Activated T-helper 1 cell treated with anti-CD3 and anti-CD28 coated beads, Interleukin-2, amount 50 U/mL, for 16 hours (primary cell): Measurements from ENCODE around the gene USP17L18.
A peak's percentile ranks its signal among the peaks of the same experiment; 100 is the strongest.
"Not testable (repeated sequence)": the region's sequence is repeated elsewhere in the genome, so short reads cannot be mapped to it uniquely, and the experiment has no call there.

Experiments used
- DNase-seq, 2 donors: peaks; one replicate each; pipeline ENCODE4 v3.0.0-alpha.2; 2020; ENCODE audit warnings: low read depth in 1 of 2, low spot score in 1 of 2

USP17L18 gene, protein sequence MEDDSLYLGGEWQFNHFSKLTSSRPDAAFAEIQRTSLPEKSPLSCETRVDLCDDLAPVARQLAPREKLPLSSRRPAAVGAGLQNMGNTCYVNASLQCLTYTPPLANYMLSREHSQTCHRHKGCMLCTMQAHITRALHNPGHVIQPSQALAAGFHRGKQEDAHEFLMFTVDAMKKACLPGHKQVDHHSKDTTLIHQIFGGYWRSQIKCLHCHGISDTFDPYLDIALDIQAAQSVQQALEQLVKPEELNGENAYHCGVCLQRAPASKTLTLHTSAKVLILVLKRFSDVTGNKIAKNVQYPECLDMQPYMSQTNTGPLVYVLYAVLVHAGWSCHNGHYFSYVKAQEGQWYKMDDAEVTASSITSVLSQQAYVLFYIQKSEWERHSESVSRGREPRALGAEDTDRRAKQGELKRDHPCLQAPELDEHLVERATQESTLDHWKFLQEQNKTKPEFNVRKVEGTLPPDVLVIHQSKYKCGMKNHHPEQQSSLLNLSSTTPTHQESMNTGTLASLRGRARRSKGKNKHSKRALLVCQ

DNA sequence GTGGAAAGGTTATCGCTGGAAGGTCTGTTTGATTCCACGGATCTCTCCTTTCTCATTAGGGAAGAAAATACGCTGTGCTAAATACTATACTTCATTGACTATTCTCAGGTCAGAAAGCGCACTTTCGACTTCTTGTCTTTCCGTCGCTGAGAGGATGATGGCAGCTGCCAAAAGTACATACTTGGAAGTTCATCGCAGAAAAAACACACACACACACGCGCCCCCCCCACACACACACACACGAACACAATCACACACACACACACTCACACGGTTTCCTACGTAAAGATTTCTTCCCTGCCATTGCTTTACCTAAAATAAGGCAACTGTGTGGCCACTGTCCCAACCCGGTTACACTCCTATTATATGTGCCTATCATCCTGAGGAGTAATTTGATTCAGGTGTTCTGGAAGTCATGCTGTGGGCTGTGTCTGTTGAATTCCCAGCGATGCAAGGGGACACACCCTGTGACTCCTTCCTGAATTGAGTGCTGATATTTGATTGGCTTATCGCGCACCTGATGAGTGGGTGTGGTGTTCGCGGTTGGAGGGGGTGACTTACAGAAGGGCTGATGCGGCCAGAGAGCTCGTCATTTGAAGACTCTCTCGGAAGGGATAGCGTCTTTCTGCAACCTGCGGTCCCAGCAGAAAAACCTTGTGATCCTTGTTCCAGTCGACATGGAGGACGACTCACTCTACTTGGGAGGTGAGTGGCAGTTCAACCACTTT lies at the start of gene USP17L18:
TSS of gene USP17L18 (plus strand) at position 678 of the 728 bp plus-strand sequence. CDS start at position 678, 0 bp downstream.
- peak in 1 of 2 donors; percentile 0 for DNase-seq

DNA sequence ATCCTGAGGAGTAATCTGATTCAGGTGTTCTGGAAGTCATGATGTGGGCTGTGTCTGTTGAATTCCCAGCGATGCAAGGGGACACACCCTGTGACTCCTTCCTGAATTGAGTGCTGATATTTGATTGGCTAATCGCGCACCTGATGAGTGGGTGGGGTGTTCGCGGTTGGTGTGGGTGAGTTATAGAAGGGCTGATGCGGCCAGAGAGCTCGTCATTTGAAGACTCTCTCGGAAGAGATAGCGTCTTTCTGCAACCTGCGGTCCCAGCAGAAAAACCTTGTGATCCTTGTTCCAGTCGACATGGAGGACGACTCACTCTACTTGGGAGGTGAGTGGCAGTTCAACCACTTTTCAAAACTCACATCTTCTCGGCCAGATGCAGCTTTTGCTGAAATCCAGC lies 38.1 kb upstream of the USP17L18 start, which contains the start of gene USP17L10:
TSS of gene USP17L10 (plus strand) at position 301 of the 400 bp plus-strand sequence. CDS start at position 301, 0 bp downstream.
- DNase-seq, result not testable (repeated sequence)

DNA sequence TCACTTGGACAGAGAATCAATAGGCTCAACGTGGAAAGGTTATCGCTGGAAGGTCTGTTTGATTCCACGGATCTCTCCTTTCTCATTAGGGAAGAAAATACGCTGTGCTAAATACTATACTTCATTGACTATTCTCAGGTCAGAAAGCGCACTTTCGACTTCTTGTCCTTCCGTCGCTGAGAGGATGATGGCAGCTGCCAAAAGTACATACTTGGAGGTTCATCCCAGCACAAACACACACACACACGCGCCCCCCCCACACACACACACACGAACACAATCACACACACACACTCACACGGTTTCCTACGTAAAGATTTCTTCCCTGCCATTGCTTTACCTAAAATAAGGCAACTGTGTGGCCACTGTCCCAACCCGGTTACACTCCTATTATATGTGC lies 33.7 kb upstream of the USP17L18 start:
- not testable (repeated sequence) for DNase-seq

DNA sequence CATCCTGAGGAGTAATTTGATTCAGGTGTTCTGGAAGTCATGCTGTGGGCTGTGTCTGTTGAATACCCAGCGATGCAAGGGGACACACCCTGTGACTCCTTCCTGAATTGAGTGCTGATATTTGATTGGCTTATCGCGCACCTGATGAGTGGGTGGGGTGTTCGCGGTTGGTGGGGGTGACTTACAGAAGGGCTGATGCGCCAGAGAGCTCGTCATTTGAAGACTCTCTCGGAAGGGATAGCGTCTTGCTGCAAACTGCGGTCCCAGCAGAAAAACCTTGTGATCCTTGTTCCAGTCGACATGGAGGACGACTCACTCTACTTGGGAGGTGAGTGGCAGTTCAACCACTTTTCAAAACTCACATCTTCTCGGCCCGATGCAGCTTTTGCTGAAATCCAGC lies 33.3 kb upstream of the USP17L18 start, which contains the start of gene USP17L11:
TSS of gene USP17L11 (plus strand) at position 301 of the 400 bp plus-strand sequence. CDS start at position 301, 0 bp downstream.
- DNase-seq, result not testable (repeated sequence)

DNA sequence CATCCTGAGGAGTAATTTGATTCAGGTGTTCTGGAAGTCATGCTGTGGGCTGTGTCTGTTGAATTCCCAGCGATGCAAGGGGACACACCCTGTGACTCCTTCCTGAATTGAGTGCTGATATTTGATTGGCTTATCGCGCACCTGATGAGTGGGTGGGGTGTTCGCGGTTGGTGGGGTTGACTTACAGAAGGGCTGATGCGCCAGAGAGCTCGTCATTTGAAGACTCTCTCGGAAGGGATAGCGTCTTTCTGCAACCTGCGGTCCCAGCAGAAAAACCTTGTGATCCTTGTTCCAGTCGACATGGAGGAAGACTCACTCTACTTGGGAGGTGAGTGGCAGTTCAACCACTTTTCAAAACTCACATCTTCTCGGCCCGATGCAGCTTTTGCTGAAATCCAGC lies 28.6 kb upstream of the USP17L18 start, which contains the start of gene USP17L12:
TSS of gene USP17L12 (plus strand) at position 301 of the 400 bp plus-strand sequence. CDS start at position 301, 0 bp downstream.
- not testable (repeated sequence) for DNase-seq

DNA sequence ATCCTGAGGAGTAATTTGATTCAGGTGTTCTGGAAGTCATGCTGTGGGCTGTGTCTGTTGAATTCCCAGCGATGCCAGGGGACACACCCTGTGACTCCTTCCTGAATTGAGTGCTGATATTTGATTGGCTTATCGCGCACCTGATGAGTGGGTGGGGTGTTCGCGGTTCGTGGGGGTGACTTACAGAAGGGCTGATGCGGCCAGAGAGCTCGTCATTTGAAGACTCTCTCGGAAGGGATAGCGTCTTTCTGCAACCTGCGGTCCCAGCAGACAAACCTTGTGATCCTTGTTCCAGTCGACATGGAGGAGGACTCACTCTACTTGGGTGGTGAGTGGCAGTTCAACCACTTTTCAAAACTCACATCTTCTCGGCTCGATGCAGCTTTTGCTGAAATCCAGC lies 23.8 kb upstream of the USP17L18 start, which contains the start of gene USP17L13:
TSS of gene USP17L13 (plus strand) at position 301 of the 400 bp plus-strand sequence. CDS start at position 301, 0 bp downstream.
- not testable (repeated sequence) for DNase-seq

DNA sequence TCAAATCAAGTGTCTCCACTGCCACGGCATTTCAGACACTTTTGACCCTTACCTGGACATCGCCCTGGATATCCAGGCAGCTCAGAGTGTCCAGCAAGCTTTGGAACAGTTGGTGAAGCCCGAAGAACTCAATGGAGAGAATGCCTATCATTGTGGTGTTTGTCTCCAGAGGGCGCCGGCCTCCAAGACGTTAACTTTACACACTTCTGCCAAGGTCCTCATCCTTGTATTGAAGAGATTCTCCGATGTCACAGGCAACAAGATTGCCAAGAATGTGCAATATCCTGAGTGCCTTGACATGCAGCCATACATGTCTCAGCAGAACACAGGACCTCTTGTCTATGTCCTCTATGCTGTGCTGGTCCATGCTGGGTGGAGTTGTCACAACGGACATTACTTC lies 18.2 kb upstream of the USP17L18 start:
- not testable (repeated sequence) for DNase-seq

DNA sequence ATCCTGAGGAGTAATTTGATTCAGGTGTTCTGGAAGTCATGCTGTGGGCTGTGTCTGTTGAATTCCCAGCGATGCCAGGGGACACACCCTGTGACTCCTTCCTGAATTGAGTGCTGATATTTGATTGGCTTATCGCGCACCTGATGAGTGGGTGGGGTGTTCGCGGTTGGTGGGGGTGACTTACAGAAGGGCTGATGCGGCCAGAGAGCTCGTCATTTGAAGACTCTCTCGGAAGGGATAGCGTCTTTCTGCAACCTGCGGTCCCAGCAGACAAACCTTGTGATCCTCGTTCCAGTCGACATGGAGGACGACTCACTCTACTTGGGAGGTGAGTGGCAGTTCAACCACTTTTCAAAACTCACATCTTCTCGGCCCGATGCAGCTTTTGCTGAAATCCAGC lies 14.3 kb upstream of the USP17L18 start, which contains the start of gene USP17L15:
TSS of gene USP17L15 (plus strand) at position 301 of the 400 bp plus-strand sequence. CDS start at position 301, 0 bp downstream.
- DNase-seq, result not testable (repeated sequence)

DNA sequence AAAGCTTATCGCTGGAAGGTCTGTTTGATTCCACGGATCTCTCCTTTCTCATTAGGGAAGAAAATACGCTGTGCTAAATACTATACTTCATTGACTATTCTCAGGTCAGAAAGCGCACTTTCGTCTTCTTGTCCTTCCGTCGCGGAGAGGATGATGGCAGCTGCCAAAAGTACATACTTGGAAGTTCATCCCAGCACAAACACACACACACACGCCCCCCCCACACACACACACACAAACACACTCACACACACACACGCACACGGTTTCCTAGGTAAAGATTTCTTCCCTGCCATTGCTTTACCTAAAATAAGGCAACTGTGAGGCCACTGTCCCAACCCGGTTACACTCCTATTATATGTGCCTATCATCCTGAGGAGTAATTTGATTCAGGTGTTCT lies 10.0 kb upstream of the USP17L18 start:
- not testable (repeated sequence) for DNase-seq

DNA sequence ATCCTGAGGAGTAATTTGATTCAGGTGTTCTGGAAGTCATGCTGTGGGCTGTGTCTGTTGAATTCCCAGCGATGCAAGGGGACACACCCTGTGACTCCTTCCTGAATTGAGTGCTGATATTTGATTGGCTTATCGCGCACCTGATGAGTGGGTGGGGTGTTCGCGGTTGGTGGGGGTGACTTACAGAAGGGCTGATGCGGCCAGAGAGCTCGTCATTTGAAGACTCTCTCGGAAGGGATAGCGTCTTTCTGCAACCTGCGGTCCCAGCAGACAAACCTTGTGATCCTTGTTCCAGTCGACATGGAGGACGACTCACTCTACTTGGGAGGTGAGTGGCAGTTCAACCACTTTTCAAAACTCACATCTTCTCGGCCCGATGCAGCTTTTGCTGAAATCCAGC lies 4.9 kb upstream of the USP17L18 start, which contains the start of gene USP17L17:
TSS of gene USP17L17 (plus strand) at position 301 of the 400 bp plus-strand sequence. CDS start at position 301, 0 bp downstream.
- not testable (repeated sequence) for DNase-seq

DNA sequence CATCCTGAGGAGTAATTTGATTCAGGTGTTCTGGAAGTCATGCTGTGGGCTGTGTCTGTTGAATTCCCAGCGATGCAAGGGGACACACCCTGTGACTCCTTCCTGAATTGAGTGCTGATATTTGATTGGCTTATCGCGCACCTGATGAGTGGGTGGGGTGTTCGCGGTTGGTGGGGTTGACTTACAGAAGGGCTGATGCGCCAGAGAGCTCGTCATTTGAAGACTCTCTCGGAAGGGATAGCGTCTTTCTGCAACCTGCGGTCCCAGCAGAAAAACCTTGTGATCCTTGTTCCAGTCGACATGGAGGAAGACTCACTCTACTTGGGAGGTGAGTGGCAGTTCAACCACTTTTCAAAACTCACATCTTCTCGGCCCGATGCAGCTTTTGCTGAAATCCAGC lies 4.6 kb downstream of the USP17L18 start, which contains the start of gene USP17L19:
TSS of gene USP17L19 (plus strand) at position 301 of the 400 bp plus-strand sequence. CDS start at position 301, 0 bp downstream.
- not testable (repeated sequence) for DNase-seq

DNA sequence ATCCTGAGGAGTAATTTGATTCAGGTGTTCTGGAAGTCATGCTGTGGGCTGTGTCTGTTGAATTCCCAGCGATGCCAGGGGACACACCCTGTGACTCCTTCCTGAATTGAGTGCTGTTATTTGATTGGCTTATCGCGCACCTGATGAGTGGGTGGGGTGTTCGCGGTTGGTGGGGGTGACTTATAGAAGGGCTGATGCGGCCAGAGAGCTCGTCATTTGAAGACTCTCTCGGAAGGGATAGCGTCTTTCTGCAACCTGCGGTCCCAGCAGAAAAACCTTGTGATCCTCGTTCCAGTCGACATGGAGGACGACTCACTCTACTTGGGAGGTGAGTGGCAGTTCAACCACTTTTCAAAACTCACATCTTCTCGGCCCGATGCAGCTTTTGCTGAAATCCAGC lies 9.4 kb downstream of the USP17L18 start, which contains the start of gene USP17L20:
TSS of gene USP17L20 (plus strand) at position 301 of the 400 bp plus-strand sequence. CDS start at position 301, 0 bp downstream.
- DNase-seq, result not testable (repeated sequence)

DNA sequence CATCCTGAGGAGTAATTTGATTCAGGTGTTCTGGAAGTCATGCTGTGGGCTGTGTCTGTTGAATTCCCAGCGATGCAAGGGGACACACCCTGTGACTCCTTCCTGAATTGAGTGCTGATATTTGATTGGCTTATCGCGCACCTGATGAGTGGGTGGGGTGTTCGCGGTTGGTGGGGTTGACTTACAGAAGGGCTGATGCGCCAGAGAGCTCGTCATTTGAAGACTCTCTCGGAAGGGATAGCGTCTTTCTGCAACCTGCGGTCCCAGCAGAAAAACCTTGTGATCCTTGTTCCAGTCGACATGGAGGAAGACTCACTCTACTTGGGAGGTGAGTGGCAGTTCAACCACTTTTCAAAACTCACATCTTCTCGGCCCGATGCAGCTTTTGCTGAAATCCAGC lies 14.1 kb downstream of the USP17L18 start, which contains the start of gene USP17L21:
TSS of gene USP17L21 (plus strand) at position 301 of the 400 bp plus-strand sequence. CDS start at position 301, 0 bp downstream.
- not testable (repeated sequence) for DNase-seq

DNA sequence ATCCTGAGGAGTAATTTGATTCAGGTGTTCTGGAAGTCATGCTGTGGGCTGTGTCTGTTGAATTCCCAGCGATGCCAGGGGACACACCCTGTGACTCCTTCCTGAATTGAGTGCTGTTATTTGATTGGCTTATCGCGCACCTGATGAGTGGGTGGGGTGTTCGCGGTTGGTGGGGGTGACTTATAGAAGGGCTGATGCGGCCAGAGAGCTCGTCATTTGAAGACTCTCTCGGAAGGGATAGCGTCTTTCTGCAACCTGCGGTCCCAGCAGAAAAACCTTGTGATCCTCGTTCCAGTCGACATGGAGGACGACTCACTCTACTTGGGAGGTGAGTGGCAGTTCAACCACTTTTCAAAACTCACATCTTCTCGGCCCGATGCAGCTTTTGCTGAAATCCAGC lies 18.9 kb downstream of the USP17L18 start, which contains the start of gene USP17L22:
TSS of gene USP17L22 (plus strand) at position 301 of the 400 bp plus-strand sequence. CDS start at position 301, 0 bp downstream.
- not testable (repeated sequence) for DNase-seq

DNA sequence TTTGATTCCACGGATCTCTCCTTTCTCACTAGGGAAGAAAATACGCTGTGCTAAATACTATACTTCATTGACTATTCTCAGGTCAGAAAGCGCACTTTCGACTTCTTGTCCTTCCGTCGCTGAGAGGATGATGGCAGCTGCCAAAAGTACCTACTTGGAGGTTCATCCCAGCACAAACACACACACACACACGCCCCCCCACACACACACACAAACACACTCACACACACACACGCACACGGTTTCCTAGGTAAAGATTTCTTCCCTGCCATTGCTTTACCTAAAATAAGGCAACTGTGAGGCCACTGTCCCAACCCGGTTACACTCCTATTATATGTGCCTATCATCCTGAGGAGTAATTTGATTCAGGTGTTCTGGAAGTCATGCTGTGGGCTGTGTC lies 23.3 kb downstream of the USP17L18 start:
- DNase-seq, result peak in 1 of 2 donors; percentile 1
